Lower leg skin (tissue), 4 donors: Measurements from ENCODE around the gene MYH7. TPM values are rescaled to one million over a fixed set of nuclear protein-coding genes. Genes with fewer than 3 reads are reported as not detected.
"Not testable (repeated sequence)": the region's sequence is repeated elsewhere in the genome, so short reads cannot be mapped to it uniquely, and the experiment has no call there.

Experiments
- DNase-seq, 2 donors: peaks; one replicate each; pipeline ENCODE4 v3.0.0-alpha.2; 2019; ENCODE audit warnings: low spot score in 2 of 2
- H3K4me3 ChIP-seq: fragments of 200-600 bp; sonication (generic); 2 replicates; pipeline ENCODE4 v1.5.1; 2017; ENCODE audit warnings: mild to moderate bottlenecking, low read depth; ENCODE audit not compliant: poor library complexity, severe bottlenecking
- CTCF ChIP-seq, 3 donors: fragments of 450-650 bp; IDR thresholded peaks; one replicate each; pipeline ENCODE4 v1.5.1; 2016; ENCODE audit warnings: antibody characterized with exemption in 3 of 3, mild to moderate bottlenecking in 3 of 3, moderate library complexity in 2 of 3
- POLR2A ChIP-seq, 2 donors: fragments of 450-650 bp; IDR thresholded peaks; one replicate each; pipeline ENCODE4 v1.6.1; 2016 to 2017; ENCODE audit warnings: antibody characterized with exemption in 2 of 2, mild to moderate bottlenecking in 1 of 2, moderate library complexity in 1 of 2
- WGBS, 2 donors: methylation state at CpG; one replicate each; pipeline ENCODE4 v1.1.5; 2018; 5-methylcytosine and 5-hydroxymethylcytosine counted together
- intact Hi-C: fragments of 100-400 bp; cut with DNase I; formaldehyde crosslinking; loops from one replicate; pipeline ENCODE4 v1.15.0; 2023; ENCODE audit warnings: low total_unique reads
- total RNA-seq, 4 donors: library from RNA; depleted of rRNA; stranded (reverse); fragments of >200 nt; gene quantifications; one replicate each; pipeline ENCODE4 v1.1.0, GENCODE V29; 2016

MYH7 gene
- total RNA-seq, 4 donors from 2014 or later = 0.06 to 0.13 (median 0.08) TPM; not detected in 1

- TF ChIP-seq POLR2A (IDR thresholded peaks at IDR 0.05) (no peak), CTCF (IDR thresholded peaks at IDR 0.05) (no peak)
- WGBS, 2 donors = 82% methylated on average over 26 of the region's 26 CpGs
- no peak for DNase-seq
- H3K4me3 ChIP-seq = no peak overlapping the region
- intact Hi-C loops = loop anchor here (10.0 kb wide), 1 partner anchor 123 kb away; no protein-coding TSS in a partner anchor
These were observed 47.3 kb downstream of the MYH7 start for GRCh38 chr14:23387916-23388882.

GRCh38 chr14:23386999-23387398 lies 48.5 kb downstream of the MYH7 start:
- DNase-seq = no peak
- TF ChIP-seq CTCF (IDR thresholded peaks at IDR 0.05) = no peak
- no peak for TF ChIP-seq POLR2A (IDR thresholded peaks at IDR 0.05)
- intact Hi-C loops = loop anchor here (10.0 kb wide), 1 partner anchor 122 kb away; no protein-coding TSS in a partner anchor
- H3K4me3 ChIP-seq = no peak overlapping the region
- 97 to 100% methylated on average over 1 of the region's 1 CpG for WGBS, 2 donors

GRCh38 chr14:23386266-23386657 lies 49.2 kb downstream of the MYH7 start:
- DNase-seq, H3K4me3 ChIP-seq: not testable (repeated sequence)
- intact Hi-C loops = loop anchor here (10.0 kb wide), 1 partner anchor 121 kb away; no protein-coding TSS in a partner anchor
- WGBS, 2 donors = 82 to 89% methylated on average over 13 to 17 of the region's 17 CpGs

- intact Hi-C loops = loop anchor here (10.0 kb wide), 1 partner anchor 121 kb away; no protein-coding TSS in a partner anchor
- TF ChIP-seq POLR2A (IDR thresholded peaks at IDR 0.05) (no peak), CTCF (IDR thresholded peaks at IDR 0.05) (no peak)
- 66 to 78% methylated on average over 6 to 18 of the region's 18 CpGs for WGBS, 2 donors
- no peak for DNase-seq
- H3K4me3 ChIP-seq = no peak overlapping the region
These were observed 49.7 kb downstream of the MYH7 start for GRCh38 chr14:23385642-23386265.

- intact Hi-C loops = loop anchor here (10.0 kb wide), 1 partner anchor 120 kb away; no protein-coding TSS in a partner anchor
- TF ChIP-seq POLR2A (IDR thresholded peaks at IDR 0.05) (no peak), CTCF (IDR thresholded peaks at IDR 0.05) (no peak)
- WGBS, 2 donors = 85 to 87% methylated on average over 2 of the region's 2 CpGs
- no peak for DNase-seq
- H3K4me3 ChIP-seq = no peak overlapping the region
These were observed 50.2 kb downstream of the MYH7 start for GRCh38 chr14:23385244-23385641.
